GM21723 (cell line): Measurements from ENCODE around the gene UNG.

Experiments
- ATAC-seq: cut with Tn5 transposase; IDR thresholded peaks from one replicate; pipeline ENCODE4 v1.9.1; 2021; ENCODE audit warnings: mild to moderate bottlenecking, moderate library complexity; ENCODE audit not compliant: unreplicated experiment

Gene UNG

DNA sequence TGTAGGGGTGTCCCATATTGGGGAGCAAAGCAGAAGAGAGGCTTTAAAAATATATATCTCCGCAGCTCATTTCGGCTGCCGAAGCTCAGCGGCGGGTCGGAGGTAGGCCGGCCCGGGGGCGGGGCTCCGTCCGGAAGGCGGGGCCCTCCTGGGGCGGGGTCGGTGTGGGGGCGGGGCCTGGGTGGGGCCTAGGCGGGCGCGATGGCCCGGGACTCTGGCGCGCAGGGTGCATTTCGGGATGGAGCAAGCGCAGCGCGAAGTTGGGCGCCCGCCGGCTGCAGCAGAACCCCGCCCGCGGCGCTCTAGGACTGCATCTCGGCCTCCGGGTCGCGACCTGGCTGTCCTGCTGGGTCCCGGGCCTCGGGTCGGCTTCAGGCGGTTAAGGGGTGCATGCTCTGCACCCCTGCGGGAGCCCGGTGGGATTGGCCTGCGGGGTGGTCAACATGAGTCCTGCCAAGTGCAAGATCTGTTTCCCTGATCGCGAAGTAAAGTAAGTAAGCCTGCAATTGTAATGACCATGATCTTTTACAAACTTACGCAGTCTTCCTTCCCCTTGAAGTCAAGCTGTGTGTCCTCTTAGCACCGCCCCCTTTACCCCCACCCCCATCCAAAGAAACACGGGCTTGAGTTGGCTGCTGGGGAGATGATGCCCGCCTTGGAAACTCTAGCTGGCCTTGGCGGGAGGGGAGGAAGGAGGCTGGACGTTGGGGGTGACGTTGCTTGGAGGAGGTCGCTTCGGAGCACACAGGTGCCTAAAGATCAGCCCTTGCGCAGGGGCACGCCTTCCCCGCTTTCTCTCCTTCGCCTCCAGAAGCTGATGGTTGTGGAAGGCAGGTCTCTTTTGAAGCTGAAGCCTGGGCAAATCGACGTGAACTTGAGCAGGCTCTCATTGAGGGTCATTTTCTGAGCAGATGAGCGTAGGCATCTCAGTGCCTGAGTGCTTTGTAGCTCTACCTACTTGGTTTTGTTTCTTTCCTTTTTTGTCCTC lies 57.3 kb downstream of the UNG start:
- peak; percentile 89 for ATAC-seq

DNA sequence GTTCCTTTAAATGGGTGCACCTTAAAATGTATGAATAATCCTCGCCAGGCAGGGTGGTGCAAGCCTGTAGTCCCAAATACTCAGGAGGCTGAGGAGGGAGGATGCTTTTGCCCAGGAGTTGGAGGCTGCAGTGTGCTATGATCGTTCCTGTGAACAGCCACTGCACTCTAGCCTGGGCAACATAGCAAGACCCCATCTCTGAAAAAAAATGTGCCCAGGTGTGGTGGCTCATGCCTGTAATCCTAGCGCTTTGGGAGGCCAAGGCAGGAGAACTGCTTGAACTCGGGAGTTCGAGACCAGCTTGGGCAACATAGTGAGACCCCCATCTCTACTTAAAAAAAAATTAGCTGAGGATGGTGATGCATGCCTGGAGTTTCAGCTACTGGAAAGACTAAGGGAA lies 58.6 kb downstream of the UNG start:
- no peak for ATAC-seq

GRCh38 chr12:109156586-109156985 lies 59.2 kb downstream of the UNG start:
- no peak for ATAC-seq

DNA sequence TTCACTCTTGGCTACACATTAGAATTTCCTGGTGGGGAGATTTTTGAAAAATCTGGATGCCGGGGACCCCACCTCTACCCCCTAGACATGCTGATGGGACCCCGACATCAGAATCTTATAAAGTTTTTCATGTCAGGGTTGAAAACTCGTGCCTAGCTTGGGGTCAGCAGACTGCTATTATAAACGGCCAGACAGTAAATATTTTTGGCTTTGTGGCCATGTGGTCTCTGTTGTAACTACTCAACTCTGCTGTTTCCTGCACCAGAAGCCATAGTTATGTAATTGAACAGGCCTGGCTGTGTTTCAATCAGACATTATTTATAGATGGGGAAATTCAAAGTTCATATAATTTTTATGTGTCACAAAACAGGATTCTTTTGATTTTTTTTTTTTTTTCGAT lies 60.6 kb downstream of the UNG start:
- no peak for ATAC-seq

GRCh38 chr12:109160433-109160832 lies 63.0 kb downstream of the UNG start:
- ATAC-seq: no peak
